T-helper 2 cell (primary cell): ENCODE measurements around the gene PCSK2.

Source experiments
- DNase-seq, 5 experiments: peaks; one replicate each; pipeline versions ENCODE4 v3.0.0 to v3.0.0-alpha.2; 2012 to 2022

Gene PCSK2

DNA sequence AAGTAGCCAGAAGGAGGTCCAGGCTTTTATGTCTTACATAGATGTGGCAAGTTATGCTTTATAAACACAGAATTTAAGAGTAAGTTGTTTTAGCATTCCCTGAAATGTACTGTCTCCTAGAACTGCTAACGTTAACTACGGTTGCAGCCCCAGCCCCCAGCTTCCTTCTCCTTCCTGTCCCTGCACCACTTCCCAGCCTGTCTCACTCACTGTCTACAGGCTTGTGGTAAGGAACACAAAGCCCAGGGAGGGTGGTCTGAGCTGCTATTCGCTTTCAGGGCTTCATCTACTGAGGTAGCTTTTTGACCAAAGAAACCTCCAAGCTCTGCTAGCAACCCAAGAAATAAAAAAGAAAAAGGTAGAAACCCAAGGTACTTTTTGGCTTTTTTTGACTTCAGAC, 35.9 kb downstream of the PCSK2 start:
- DNase-seq: no peak

DNA sequence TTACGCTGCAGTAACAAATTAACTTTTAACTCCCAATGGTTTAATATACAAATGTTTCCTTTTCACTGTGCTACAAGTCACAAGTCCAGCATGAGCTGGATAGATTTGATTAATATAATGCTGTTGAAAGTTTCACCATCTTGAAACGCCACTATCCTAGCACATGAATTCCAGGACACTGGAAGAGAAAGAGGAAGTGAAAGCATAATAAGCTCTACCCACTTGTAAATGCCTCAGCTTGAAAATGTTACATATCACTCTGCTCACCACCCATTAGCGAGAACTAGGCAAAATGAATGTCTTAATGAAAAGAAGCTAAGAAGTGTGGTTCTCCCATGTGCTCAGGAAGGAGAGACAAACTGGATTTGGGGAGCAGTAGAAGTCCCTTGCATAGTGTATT, 46.9 kb downstream of the PCSK2 start:
- DNase-seq: no peak

DNA sequence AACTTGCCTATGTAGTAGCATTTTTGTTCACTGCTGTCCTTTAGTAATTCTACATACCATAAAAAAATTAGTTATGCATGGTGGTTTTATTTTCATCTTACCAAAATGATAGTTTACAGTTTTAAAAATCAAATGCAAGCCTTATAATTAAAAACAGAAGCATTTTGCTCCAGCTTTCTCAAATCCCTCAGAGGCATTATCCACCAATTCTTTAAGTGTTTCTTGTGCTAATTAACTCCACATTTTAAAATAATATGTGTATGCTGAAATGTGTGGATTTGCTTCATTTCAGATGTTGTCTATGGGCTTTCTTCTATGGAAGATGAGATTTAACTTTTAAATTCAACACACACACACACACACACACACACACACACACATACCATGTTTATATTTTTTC, 49.3 kb downstream of the PCSK2 start:
- DNase-seq: no peak

DNA sequence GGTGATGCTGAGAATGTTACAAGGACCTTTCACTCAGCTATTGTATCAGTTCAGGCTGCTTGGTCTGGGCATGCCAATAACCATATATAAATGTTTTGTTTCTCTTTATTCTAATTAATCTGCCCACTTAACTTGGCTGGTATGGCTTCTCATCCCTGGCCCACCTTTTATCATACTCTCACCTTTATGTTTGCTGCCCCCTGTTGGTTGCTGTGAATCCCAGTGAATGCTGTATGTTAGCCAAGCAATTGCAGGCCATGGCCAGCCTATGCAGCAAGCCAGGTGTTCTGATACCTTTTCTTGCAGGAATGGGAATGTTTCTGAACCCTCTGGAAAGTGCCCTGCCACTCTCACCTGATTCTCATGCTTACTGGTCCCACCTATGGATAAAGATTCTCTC, 54.6 kb downstream of the PCSK2 start:
- DNase-seq: peak in 1 of 5 experiments; percentile 6

DNA sequence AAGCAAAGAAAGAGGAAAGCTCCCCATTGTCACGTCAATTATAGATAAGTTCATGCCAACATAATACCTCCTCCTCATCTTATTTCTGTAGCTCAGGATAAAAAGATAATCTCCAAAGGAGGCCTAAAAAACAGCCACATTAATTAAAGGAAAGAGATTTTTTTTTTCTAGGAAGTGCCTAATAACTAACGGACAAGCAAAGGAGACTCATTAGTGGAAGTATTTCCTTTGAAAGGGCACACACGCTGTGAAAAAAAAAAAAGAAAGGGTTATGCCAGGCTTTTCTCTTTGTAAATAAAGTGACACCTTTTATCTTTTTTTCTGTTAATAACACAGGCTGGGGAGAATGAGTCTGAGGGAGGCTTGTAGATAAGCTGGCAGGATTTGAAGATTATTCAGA, 55.7 kb downstream of the PCSK2 start:
- no peak for DNase-seq

DNA sequence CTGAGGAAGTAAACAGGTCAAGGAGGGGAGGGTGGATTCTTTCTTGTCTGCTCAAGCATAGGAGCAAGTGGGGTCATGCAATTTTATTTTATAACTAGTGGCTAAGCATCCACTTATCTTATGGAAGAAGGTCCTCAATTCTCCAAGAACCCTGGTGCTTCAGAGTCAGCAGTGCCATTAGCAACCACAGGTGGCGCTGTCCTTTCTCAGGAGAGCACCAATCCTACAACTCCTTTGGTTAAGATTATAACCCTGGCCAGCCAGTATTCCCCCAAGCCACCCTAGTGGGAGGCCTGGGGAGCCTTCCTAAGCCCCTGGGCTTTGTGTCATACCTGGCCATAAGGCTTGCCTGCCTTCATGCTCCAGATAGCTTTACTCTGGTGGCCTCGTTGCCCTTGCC, 60.7 kb downstream of the PCSK2 start:
- no peak for DNase-seq

DNA sequence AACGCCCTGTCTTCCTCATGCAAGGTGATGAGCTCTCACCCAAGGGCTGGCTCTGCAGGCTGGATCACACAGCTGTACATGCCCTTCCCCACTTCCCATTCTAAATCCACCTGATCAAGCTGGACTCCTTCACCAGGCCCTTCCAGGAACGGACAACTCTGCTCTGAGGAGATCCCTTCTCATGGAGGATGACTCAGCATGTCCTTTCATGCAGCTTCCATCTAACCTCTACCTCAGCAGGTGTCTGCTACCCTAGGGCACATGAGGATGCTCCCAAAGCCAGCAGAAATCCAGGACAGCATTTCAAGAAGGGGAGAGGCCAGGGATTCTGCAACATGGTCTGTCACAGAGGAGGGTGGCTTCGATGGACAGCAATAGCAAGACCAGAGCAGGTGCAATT, 61.2 kb downstream of the PCSK2 start:
- DNase-seq: no peak

DNA sequence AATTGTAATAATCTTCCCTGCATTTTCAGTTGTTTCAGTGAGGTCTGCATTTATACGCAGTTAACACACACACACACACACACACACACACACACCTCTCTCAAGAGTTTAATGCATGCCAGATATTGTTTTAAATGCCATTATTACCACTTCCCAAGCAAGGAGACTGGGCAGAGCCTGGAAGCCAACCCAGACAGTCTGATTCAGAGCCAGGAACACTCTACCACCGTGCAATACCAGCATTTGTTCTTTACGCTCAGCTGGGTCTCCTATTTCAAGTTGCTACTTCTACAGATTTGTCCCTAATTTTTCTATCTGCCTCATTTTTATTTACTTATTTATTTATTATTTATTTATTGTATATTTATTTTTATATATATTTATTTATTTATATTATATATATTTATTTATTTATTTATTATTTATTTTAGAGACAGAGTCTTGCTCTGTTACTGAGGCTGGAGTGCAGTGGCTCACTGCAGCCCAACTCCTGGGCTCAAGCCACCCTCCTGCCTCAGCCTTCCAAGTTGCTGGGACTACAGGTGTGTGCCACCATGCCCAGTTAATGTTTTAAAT, 68.4 kb downstream of the PCSK2 start:
- DNase-seq: no peak

DNA sequence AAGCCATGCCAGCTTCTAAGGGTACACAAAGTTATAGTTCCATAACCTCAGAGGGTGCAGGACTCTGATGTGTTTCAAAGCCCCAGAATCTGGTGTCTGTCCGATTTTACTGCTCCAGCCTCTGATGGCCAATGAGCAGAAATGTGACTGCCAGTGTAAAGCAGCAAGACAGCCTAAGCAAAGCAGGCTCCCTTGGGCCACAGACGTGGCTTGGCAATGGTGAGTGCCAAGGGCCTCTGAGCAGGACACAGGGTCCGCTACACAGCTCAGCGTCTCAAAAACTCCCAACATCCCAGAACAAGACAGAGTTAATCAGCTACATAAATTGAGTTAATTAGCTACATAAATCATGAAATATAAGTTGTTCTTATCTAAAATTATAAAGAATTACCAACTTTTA, 69.2 kb downstream of the PCSK2 start:
- DNase-seq: no peak

DNA sequence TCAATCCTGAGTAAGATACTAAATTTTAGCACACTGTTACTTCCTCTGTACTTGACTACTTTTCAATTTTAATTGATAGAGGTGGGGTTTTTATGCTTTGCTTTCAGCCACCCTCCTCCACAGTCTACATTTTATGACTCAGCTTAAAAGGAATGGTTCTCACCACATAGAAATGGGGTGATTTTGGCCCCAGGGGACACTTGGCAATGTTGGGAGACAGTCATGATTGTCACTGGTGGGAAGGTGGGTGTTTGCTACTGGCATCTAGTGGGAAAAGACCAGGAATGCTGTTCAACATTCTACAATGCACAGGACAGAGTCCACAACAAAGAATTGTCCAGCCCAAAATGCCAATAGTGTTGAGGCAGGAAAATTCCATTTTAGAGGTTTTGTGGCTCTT, 71.3 kb downstream of the PCSK2 start:
- DNase-seq: no peak

DNA sequence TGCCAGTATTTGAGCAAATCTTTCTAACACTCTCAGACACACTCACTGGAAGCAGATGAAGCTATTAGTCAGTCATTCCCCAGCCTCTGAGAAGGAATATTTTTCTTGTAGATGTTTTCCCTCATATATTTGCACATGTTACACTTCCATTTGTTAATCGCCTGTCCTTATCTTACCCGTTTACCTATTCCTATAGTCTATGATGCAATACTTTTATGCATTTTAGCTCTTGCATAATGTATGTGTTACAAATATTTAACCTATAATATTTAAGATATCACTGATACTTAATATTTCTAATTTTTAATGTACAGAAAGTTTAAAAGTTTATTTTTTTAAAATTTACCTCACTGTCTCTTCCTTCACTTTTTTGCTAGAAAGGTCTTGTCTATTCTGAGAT, 71.9 kb downstream of the PCSK2 start:
- DNase-seq: no peak

DNA sequence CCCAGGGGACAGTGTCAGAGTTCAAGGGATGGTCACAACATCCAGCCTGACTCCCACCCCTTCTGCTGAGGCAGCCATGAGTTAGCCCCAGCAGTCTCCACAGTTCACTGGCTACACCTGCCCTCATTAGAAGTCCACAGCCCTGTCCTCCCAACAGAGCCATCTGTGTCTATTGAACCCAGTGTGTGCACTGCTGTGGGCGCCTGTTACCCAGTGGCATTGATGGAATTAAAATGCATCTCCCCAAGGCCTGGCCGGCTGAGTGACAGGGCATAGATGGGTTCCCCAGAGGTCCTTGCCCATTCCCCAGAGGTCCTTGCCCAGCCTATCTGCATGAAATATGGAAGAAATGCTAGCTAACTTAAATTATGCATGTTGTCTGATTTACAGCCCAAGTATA, 73.3 kb downstream of the PCSK2 start:
- no peak for DNase-seq

DNA sequence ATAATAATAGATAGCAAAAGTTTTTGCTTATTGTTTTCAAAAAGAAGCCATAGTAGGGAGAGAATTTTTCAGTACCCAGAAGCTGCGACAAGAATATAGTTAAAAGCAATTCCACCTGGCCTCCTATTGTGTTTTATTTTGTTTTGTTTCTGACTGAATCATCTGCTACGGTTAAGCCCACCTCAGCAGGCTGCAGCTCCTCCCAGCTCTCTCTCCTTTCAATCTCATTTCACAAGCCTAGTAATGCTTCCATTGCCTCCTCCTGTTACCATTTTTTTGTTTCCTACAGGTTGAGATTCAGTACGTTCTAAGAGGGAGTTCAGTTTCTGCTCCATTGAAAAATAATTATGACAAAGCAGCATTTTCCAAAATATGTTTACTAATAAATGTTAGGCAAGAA, 77.9 kb downstream of the PCSK2 start:
- no peak for DNase-seq

DNA sequence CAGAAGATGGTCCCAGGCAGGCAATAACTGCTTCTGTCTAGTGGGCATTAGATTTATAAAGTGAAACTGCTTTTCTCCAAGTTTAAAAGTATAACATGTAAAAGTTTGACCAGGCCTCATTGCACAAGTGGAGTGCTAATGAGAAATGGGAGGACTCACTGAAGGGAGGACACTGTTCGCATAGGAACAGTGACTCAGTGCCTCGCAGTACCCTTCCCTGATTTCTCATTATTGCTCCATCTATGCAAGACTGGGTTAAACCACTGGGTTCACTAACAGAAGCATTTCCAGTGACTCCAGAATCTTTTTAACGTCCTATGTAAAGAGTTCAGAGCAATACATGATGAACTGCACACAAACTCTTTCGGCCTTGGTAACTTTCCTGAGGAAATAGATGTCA, 79.6 kb downstream of the PCSK2 start:
- no peak for DNase-seq

DNA sequence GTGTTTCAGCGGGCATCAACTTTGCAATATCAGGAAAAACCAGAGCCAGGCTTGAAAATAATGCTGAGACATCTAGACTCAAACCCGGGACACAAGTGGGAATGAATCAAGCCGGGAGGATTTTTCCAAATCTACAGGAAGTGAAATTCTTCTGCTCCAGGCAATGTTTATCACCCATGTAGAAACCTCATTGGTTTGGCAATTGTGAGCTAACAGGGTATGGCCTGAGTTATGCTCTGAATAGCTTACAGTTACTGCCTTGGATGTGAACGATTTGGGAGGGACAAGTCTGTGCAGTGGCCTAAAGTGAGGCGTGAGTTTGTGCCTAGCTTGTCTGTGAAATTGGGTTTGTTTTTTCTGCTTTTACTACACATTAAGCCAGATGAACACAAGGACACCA, 87.4 kb downstream of the PCSK2 start:
- DNase-seq: no peak

DNA sequence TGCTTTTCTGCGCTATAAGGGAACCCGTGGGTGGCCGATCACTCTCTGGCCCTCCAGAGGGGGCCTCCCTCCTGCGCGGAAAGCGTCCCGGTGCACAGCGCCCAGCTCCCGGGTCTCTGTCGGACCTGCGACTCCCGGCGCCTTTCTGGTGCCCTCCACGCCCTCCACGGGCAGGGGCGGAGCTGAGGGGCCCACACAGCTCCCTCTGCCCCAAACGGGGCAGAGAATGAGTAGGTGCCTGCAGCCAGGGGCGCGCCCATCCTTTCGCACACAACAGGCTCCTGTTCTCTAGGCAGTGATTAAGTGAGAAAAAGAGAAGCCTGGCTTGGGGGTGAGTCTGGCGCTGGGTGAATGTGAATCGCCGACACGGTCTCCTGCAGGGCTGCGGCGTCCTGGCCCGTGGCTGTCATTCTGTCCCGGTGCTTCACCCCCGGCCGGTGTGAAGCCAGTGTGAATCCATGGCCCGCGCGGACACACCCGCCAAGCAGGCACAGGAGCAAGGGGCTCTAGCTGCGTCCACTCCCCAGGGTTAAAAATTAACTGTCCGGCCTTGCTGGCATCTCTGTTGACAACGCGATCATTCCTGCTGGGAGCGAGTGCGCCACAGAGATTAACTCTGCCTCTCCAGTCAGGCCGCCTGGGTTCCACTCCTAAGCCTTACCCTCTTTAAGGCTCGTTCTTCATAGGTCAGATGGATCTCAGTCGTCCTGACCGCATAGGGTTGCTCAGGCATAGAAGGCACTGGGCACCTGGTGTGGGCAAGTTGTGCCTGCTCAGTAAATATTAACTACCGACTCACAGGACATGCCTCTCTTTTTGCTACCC, 88.8 kb downstream of the PCSK2 start:
- no peak for DNase-seq

DNA sequence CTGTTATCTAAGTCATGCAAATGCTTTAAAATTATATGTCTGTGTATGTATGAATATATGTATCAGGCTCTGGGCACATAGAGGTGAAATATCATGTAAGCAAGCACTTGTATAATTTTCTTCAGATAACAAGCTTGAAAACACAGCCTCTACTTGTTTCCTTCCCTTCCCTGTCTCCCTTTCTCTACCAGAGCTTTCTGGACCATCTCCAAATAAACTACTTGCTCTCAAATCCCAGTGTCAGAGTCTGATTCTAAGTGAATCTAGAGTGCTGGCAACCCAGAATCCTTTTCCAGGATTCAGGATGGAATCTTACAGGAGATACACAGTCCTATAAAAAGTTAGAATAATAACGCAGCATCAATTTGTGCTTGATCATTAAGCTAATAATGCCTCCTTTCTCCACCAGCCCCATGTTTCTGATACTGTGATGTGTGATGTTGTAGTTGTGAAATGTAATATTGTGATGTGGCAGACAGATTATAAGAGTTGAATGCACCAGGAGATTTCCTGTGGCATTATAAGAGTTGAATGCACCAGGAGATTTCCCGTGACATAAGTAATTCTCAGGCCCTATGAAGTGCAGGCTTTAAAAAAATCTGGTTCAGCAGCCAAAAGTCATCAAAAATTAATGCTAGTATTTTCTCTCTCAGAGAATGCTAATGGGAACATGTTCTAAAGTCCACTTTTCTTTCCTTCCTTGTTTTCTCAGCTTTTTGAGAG, 89.6 kb downstream of the PCSK2 start:
- DNase-seq: no peak

DNA sequence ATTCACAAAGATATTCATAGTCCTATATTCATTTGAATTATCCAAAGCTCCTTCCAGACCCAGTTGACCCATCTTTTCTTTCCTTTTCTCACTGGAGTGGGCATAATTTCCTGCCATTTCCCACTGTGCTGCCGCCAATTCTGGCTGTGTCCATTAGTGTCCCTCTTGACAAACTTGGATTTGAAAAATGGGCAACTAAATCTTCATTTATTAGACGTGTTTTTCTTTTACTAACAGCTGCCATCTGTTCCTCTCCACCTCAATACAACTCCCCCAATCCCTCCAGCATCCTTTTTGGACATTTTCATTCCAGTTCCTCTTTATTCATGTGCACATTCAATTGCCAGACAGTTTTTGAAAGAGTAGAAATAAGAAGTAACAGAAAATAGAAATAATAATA, 90.5 kb downstream of the PCSK2 start:
- DNase-seq: no peak

DNA sequence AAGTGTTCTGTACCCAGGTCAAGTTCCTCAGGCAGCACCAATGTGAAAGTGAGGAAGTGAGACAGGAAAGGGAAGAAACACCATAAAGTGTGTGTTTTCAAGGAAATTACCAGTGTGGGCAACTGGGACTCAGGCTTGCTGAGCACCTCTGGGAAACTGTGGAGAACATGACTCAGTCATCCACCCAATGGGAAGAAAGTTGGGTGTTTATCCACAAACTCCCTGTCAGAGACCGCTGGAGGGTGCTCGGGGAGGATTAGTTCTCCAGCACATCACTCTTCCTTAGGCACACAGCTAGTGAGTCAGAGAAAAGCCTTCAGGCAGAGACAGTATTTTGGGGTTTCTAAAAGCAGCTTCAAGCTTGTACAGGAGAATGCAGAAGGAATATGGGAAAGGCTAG, 93.6 kb downstream of the PCSK2 start:
- DNase-seq: no peak

DNA sequence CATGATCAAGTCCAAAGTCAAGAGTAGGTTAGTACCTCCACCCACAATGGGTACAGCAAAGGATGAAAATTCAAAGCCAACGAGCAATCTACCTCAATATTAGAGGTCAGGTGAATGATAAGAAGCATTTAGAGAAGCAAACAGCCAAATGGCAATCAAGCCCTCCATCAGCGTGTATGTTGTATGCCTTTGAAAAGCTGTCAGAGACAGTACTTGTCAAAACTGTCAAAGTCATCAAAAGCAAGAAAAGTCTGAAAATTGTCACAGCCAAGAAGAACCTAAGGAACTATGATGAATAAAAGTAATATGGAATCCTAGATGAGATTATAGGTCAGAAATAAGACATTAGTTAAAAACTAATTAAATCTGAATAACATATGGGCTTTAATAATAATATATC, 99.3 kb downstream of the PCSK2 start:
- DNase-seq: no peak

DNA sequence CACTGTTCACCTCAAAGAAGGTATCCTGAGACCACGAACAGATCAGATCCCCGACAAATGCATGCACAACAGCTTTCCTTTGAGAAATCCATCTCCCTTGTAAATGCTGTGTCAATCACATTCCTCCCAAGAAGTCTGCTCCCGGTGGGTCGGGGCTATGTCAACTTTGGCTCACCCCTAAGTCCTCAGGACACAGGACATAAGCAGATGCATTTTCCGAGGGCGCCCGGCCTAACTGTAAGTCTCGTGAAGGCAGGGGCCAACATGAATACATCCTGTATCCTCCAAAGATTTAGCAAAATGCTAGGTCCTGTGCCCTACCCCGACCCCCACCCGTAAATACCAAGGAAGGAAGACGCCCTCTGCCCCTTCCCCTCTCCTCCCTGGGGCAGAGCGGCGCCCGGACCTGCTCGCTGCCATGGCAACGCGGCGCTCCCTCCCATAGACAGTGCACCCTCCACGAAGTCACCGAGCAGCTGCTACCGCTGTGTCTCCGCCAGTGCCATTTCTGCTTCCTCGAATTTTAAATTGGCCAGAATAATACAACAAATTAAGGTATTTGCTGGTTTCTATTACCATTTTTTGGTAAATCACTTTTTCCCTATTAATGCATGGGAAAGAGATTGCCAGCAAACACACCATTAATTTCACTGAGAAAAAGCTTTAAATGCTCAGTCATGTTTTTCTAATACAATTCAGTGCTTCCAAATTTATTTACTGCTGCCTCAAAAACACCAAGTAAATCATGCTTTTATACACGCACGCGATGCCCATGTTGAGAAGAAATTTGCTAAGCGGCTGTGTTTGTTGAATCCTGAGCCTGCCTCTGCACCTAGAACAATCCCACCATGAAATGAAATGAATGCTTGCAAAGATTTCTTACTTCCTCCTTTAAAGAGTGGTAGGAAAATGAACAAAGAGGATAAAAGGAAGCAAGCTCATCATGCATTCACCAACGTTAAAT, 100.6 kb downstream of the PCSK2 start:
- no peak for DNase-seq

DNA sequence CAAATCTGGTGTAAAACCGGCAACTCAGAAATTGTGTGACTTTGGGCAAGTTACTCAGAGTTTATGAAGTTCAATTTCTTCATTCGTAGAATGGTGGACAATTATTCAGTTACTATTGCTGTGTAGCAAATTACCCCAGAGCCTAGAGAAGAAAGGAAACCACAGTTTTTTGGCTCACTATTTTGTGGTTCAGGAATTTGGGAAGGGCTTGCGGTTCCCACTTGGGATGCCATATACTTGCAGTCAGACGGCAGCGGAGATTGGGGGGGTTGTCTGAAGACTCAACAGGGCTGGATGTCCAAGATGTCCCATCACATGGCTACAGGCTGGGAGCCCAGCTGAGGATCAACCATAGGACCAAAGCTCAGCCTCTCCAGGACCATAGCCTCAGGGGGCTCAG, 108.1 kb downstream of the PCSK2 start:
- no peak for DNase-seq

DNA sequence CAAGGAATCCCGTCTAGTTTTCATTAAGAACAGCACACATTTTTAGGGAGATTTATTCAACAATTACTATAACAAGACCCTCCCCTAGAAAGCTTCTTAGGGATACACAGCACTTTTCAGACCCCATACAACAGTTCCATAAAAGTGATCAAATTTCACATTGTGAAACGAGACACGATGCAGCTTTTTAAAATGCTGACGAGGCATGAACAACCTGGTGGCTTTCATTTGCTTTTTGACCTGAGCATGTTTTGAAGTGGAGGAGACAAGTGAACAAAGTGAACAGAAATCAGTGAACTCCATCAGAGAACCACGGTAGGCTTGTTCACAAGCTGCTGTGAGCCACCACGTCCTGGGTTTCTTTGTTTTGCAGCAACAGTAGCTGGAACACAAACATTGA, 112.2 kb downstream of the PCSK2 start:
- DNase-seq: no peak
